GM18519 (cell line): Measurements from ENCODE around the gene TMEM184B.

Source experiments
- ATAC-seq: cut with Tn5 transposase; IDR thresholded peaks from one replicate; pipeline ENCODE4 v1.9.1; 2021; ENCODE audit warnings: mild to moderate bottlenecking, moderate library complexity; ENCODE audit not compliant: unreplicated experiment, low FRiP score

TMEM184B gene

DNA sequence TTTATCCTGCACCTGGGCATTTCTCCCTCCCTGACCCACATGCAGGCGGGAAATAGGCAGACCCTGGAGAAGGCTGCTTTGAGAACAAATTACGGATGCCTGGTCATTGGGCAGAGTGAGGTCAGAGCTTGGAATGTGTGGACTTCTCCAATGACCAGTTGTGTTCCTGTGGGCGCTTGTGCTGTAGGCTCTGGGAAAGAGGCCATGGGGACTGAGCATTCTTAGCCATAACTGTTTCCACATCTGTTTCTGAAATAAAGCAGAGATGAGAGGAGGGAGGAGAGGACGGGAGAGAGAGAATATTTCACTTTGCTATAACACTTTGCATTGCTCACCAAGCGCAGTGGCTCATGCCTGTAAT lies 11.2 kb upstream of the TMEM184B start:
- no peak for ATAC-seq

- no peak for ATAC-seq
Observed at GRCh38 chr22:38282397-38282796, 9.6 kb upstream of the TMEM184B start.

DNA sequence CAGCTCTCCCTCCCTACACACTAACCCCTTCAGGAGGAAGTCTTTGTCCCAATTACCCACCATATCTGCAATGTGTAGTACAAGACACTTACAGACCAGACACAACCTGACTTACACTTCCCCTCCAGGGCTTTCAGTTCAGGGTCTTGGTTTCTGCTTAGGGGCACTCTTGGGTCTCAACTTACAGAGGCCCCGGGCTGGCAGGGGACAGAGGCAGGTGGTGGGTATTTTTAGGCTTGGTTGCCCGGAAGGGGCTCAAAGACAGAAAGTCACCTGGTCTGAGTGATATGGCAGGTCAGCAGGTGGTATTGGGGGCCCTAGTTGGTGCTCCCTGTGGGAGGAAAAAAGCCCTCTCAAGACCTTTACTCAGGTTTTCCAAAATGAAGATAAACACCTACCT lies 3.4 kb upstream of the TMEM184B start:
- no peak for ATAC-seq

GRCh38 chr22:38273135-38273826 lies 471 bp upstream of the TMEM184B start:
- ATAC-seq, result no peak

DNA sequence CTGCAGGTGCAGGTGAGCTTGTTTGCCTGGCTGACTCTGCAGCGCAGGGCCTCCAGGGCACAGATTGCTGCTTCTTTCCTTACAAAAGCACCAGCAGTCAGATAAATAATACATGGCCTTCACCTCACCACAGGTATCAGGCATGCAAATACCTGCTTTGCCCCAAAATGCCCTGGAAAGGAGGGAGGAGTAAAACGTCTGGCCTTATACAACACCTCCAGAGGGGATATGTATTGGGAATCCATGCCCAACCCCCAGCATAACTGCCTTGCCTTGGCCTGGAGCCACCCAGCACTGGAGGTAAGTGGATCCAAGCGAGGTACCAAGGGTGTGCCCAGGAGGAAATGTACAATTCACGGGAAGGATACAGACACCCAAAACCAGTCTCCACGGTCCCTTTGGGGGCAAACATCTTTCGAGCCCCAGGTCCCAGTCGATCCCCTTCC lies 860 bp downstream of the TMEM184B start:
- no peak for ATAC-seq

DNA sequence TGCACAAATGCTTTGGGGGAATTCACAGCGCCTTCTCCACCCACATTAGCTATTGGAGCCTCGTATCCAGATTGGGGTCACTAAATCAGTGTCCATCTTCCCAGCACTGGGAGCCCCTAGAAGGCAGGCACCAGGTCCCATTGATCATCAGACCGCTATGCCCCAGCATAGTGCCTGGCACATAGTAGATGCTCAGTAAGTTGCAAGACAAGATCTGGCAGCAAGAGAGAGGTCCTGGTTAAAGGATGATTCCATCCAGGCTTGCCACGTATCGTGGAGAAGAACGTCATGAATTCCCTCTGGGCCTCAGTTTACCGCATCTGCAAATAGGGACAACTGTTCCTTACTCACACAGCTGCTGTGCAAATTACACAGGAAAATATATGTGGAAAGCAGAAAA lies 1.7 kb downstream of the TMEM184B start:
- no peak for ATAC-seq

GRCh38 chr22:38270091-38270992 lies 2.5 kb downstream of the TMEM184B start:
- ATAC-seq, result no peak

DNA sequence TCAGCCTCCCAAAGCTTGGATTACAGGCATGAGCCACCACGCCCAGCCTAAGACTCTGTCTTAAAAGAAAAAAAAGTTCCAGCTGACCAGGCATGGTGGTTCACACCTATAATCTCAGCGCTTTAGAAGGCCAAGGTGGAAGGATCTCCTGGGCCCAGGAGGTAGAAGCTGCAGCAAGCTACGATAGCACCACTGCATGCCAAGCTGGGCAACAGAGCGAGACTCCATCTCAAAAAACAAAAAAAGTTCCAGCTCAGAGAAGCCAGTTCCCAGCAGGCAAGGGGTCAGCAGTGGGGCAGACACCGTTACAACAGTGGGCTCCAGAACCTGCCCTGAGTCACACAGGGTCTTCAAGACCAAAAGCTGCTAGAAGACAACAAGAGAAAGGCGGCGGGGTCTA lies 3.3 kb downstream of the TMEM184B start:
- ATAC-seq, result no peak

GRCh38 chr22:38267086-38267485 lies 5.7 kb downstream of the TMEM184B start:
- no peak for ATAC-seq

GRCh38 chr22:38266120-38266519 lies 6.7 kb downstream of the TMEM184B start:
- ATAC-seq, result no peak

GRCh38 chr22:38264322-38264843 lies 8.4 kb downstream of the TMEM184B start:
- ATAC-seq, result no peak

- no peak for ATAC-seq
Observed at GRCh38 chr22:38262051-38262795, 10.6 kb downstream of the TMEM184B start.

GRCh38 chr22:38260761-38261681 lies 11.8 kb downstream of the TMEM184B start:
- ATAC-seq, result no peak

- no peak for ATAC-seq
Observed at GRCh38 chr22:38259370-38259769, 13.4 kb downstream of the TMEM184B start.

GRCh38 chr22:38258895-38259294 lies 13.9 kb downstream of the TMEM184B start:
- ATAC-seq, result no peak

- no peak for ATAC-seq
Observed at GRCh38 chr22:38257650-38258250, 15.1 kb downstream of the TMEM184B start.

GRCh38 chr22:38257181-38257580 lies 15.6 kb downstream of the TMEM184B start:
- no peak for ATAC-seq

DNA sequence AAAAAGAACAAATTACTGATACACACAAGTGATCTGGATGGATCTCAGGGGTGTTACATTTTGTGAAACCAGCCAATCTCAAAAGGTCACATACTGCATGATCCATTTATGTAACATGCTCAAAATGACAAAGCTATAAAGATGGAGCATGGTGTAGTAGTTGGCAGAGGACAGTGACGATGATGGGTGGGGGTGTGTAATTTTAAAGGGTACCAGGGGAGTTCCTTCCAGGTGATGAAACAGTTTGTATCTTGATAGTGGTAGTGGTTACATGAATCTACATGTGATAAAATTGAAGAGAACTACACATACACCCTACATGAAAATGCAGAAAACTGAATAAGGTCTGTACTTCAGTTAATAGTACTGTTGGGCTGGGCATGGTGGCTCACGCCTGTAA lies 17.1 kb downstream of the TMEM184B start:
- no peak for ATAC-seq

GRCh38 chr22:38251341-38251692 lies 21.5 kb downstream of the TMEM184B start:
- ATAC-seq, result no peak
